OCI-LY1 (cell line): ENCODE measurements around the gene ST6GALNAC4.

Experiments
- H2AFZ ChIP-seq: fragments of 200-600 bp; sonication (generic), shearing (Covaris generic); 2 replicates; pipeline ENCODE4 v1.6.0; 2014; ENCODE audit warnings: antibody characterized with exemption, mild to moderate bottlenecking, low read length
- H3F3A ChIP-seq: fragments of 200-600 bp; sonication (generic), shearing (Covaris generic); 2 replicates; pipeline ENCODE4 v1.6.0; 2014; ENCODE audit warnings: mild to moderate bottlenecking, antibody characterized with exemption, low read length, moderate library complexity; ENCODE audit not compliant: insufficient read depth
- H3K27ac ChIP-seq: fragments of 200-600 bp; sonication (generic); 2 replicates; pipeline ENCODE4 v1.5.1; 2014; ENCODE audit warnings: low read length, mixed run types, mild to moderate bottlenecking, low read depth; ENCODE audit not compliant: poor library complexity, severe bottlenecking
- H3K27me3 ChIP-seq: fragments of 200-600 bp; sonication (generic); 2 replicates; pipeline ENCODE4 v1.6.0; 2014; ENCODE audit warnings: antibody characterized with exemption, mild to moderate bottlenecking, low read length, moderate library complexity; ENCODE audit not compliant: insufficient read depth
- H3K36me3 ChIP-seq: fragments of 200-600 bp; sonication (generic); 2 replicates; pipeline ENCODE4 v1.6.1; 2014; ENCODE audit warnings: mild to moderate bottlenecking, antibody characterized with exemption, low read length, moderate library complexity, mixed read lengths; ENCODE audit not compliant: insufficient read depth
- H3K4me1 ChIP-seq: fragments of 200-600 bp; sonication (generic); 2 replicates; pipeline ENCODE4 v1.5.1; 2014; ENCODE audit warnings: mild to moderate bottlenecking, low read length, moderate library complexity; ENCODE audit not compliant: insufficient read depth, severe bottlenecking
- H3K4me2 ChIP-seq: fragments of 200-600 bp; sonication (generic), shearing (Covaris generic); 2 replicates; pipeline ENCODE4 v1.6.1; 2014; ENCODE audit warnings: low read length
- H3K4me3 ChIP-seq: fragments of 200-600 bp; sonication (generic); 2 replicates; pipeline ENCODE4 v1.5.1; 2014; ENCODE audit warnings: low read length, low read depth, mild to moderate bottlenecking, mixed read lengths; ENCODE audit not compliant: poor library complexity, severe bottlenecking
- H3K79me2 ChIP-seq: fragments of 200-600 bp; shearing (Covaris generic); 2 replicates; pipeline ENCODE4 v1.6.1; 2016; ENCODE audit warnings: mixed run types, low read length, mixed read lengths; ENCODE audit not compliant: insufficient read depth
- H3K9ac ChIP-seq: fragments of 200-600 bp; sonication (generic), shearing (Covaris generic); 2 replicates; pipeline ENCODE4 v1.6.1; 2014; ENCODE audit warnings: mild to moderate bottlenecking, low read length, mixed read lengths
- H3K9me2 ChIP-seq: fragments of 200-600 bp; sonication (generic), shearing (Covaris generic); 2 replicates; pipeline ENCODE4 v1.6.1; 2014; ENCODE audit warnings: low read depth, mild to moderate bottlenecking, low read length, mixed read lengths
- H3K9me3 ChIP-seq: fragments of 200-600 bp; shearing (Covaris generic); 2 replicates; pipeline ENCODE4 v1.6.1; 2014; ENCODE audit warnings: low read length, mixed read lengths
- H4K20me1 ChIP-seq: fragments of 200-600 bp; sonication (generic), shearing (Covaris generic); 2 replicates; pipeline ENCODE4 v1.6.0; 2016; ENCODE audit warnings: mild to moderate bottlenecking, low read length; ENCODE audit not compliant: insufficient read depth
- CTCF ChIP-seq: fragments of 200-600 bp; sonication (generic), shearing (Covaris generic); IDR thresholded peaks from 2 replicates; pipeline ENCODE4 v1.5.1; 2017; ENCODE audit warnings: mild to moderate bottlenecking, antibody characterized with exemption, low read length, moderate library complexity, mixed read lengths
- EZH2 ChIP-seq: fragments of 200-600 bp; sonication (generic), shearing (Covaris generic); IDR thresholded peaks from 2 replicates; pipeline ENCODE4 v1.8.0; 2017; ENCODE audit warnings: borderline replicate concordance, mixed run types, mild to moderate bottlenecking, antibody characterized with exemption, low read length, moderate library complexity, mixed read lengths

Gene ST6GALNAC4

GRCh38 chr9:127866535-127866934 lies 50.3 kb downstream of the ST6GALNAC4 start:
- H3K4me2 ChIP-seq: no peak overlapping the region
- TF ChIP-seq CTCF (no peak), EZH2 (no peak)
- H2AFZ ChIP-seq: no peak overlapping the region

GRCh38 chr9:127865645-127866464 lies 51.0 kb downstream of the ST6GALNAC4 start:
- no peaks in the 10 kb centered on the region; the same call in 1 of the 2 replicates for H3K27me3 ChIP-seq
- no peak overlapping the region for H3K4me3 ChIP-seq
- peaks cover 30% of the 10 kb centered on the region for H3K4me1 ChIP-seq
- H3K27ac ChIP-seq: no peak overlapping the region
- TF ChIP-seq EZH2 (no peak), CTCF (no peak)
- no peak overlapping the region for H3K9ac ChIP-seq
- no peak overlapping the region for H3K4me2 ChIP-seq
- H3K79me2 ChIP-seq: no peaks in the 10 kb centered on the region
- no peaks in the 10 kb centered on the region for H4K20me1 ChIP-seq
- no peaks in the 10 kb centered on the region for H3K9me2 ChIP-seq
- H2AFZ ChIP-seq: no peak overlapping the region
- H3K36me3 ChIP-seq: no peaks in the 10 kb centered on the region
- no peaks in the 10 kb centered on the region for H3F3A ChIP-seq
- H3K9me3 ChIP-seq: no peaks in the 10 kb centered on the region

More at GRCh38 chr9:127866535-127866934, 50.3 kb downstream of the ST6GALNAC4 start:
- Histone ChIP-seq H4K20me1 (no peaks in the 10 kb centered on the region), H3K9me2 (no peaks in the 10 kb centered on the region), H3K36me3 (no peaks in the 10 kb centered on the region), H3K27me3 (no peaks in the 10 kb centered on the region), H3K27ac (no peak overlapping the region), H3K79me2 (no peaks in the 10 kb centered on the region), H3K9me3 (no peaks in the 10 kb centered on the region), H3F3A (no peaks in the 10 kb centered on the region), H3K4me3 (no peak overlapping the region), H3K9ac (no peak overlapping the region), H3K4me1 (peaks cover 28% of the 10 kb centered on the region)

GRCh38 chr9:127863191-127863621 lies 53.6 kb downstream of the ST6GALNAC4 start:
- Histone ChIP-seq H3K9me2 (no peaks in the 10 kb centered on the region), H3K27me3 (no peaks in the 10 kb centered on the region; the same call in 1 of the 2 replicates), H3K36me3 (no peaks in the 10 kb centered on the region), H3K4me3 (no peak overlapping the region), H3K79me2 (no peaks in the 10 kb centered on the region), H3F3A (no peaks in the 10 kb centered on the region), H3K4me2 (no peak overlapping the region), H4K20me1 (no peaks in the 10 kb centered on the region), H3K9me3 (no peaks in the 10 kb centered on the region), H3K4me1 (peaks cover 30% of the 10 kb centered on the region), H2AFZ (no peak overlapping the region), H3K27ac (no peak overlapping the region), H3K9ac (no peak overlapping the region)
- TF ChIP-seq CTCF (no peak), EZH2 (no peak)
